K562 (cell line): Measurements from ENCODE around the gene S100G.

Source experiments
- EZH2 ChIP-seq: IDR thresholded peaks from 2 replicates; pipeline ENCODE4 v1.6.1; 2012; ENCODE audit warnings: low read depth, mild to moderate bottlenecking, inconsistent platforms, low read length, borderline replicate concordance
- GTF2F1 ChIP-seq: IDR thresholded peaks from 2 replicates; pipeline ENCODE4 v1.6.1; 2011; ENCODE audit warnings: low read depth, low read length, improper control_type of control experiment
- KAT2B ChIP-seq: IDR thresholded peaks from one replicate; pipeline ENCODE4 v1.6.1; 2012; ENCODE audit warnings: low read depth, mild to moderate bottlenecking, control low read depth, inconsistent platforms, low read length, moderate library complexity
- NONO ChIP-seq, 2 experiments: fragments of 200-400 bp in 1 of 2; fragments of 450-650 bp in 1 of 2; formaldehyde crosslinking in 1 of 2; IDR thresholded peaks; 2 replicates each; pipeline ENCODE4 v1.6.1; 2017; ENCODE audit warnings: low read depth in 2 of 2, mild to moderate bottlenecking in 2 of 2, moderate library complexity in 2 of 2, low read length in 1 of 2
- PHB2 ChIP-seq: fragments of 450-650 bp; IDR thresholded peaks from 2 replicates; pipeline ENCODE4 v1.6.1; 2017; ENCODE audit warnings: low read depth
- PHF21A ChIP-seq: fragments of 450-650 bp; IDR thresholded peaks from 2 replicates; pipeline ENCODE4 v1.6.1; 2017; ENCODE audit warnings: low read depth, borderline replicate concordance
- RFX7 ChIP-seq: fragments of 250-450 bp; sonication (Bioruptor Pico); IDR thresholded peaks from 2 replicates; pipeline ENCODE4 v1.5.1; 2021; ENCODE audit warnings: mild to moderate bottlenecking
- SOX6 ChIP-seq: fragments of 450-650 bp; IDR thresholded peaks from 2 replicates; pipeline ENCODE4 v1.6.1; 2014; ENCODE audit warnings: mild to moderate bottlenecking
- TAL1 ChIP-seq: fragments of 450-650 bp; IDR thresholded peaks from 2 replicates; pipeline ENCODE4 v1.6.1; 2016; ENCODE audit warnings: mild to moderate bottlenecking
- ZNF140 ChIP-seq: fragments of 250-450 bp; sonication (Bioruptor Pico); IDR thresholded peaks from 2 replicates; pipeline ENCODE4 v1.8.0; 2021; ENCODE audit warnings: moderate library complexity, mild to moderate bottlenecking, inconsistent platforms
- TF ChIP-seq, protein P1 (sequence below): sonication (generic); formaldehyde crosslinking; IDR thresholded peaks from 2 replicates; pipeline ENCODE4 v1.4.0; 2020; ENCODE audit warnings: mild to moderate bottlenecking, missing genetic modification reagents
- TF ChIP-seq, protein P2 (sequence below), 3 experiments: IDR thresholded peaks in 2 of 3; conservative IDR thresholded peaks in 1 of 3; 2 replicates each; pipeline ENCODE4 v1.5.1; 2011 to 2012; ENCODE audit warnings: low read length in 3 of 3, mild to moderate bottlenecking in 3 of 3, control low read depth in 2 of 3, improper control_type of control experiment in 1 of 3, inconsistent platforms in 1 of 3, low read depth in 1 of 3, mixed read lengths in 1 of 3, moderate library complexity in 1 of 3; ENCODE audit not compliant: insufficient read depth in 2 of 3

DNA sequence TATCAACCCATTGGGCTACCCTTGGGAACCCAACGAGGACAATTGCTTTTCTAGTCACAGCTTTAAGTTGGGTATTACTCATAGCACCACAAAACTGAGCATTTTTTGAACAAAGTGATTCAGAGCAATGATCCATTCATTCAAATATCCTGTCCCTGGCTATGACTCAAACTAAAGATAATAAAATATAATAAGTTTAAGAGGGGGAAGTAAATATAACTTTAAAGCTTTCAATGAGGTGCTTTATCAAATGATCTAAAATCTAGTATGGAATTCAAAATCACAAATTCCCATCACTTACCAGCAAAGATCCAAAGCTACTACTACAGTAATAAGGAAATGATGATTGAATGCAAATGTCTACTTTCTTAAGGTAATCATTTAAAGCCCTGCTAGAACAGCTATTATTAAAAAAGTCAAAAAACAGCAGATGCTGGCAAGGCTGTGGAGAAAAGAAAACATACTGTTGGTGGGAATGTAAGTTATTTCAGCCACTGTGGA lies 39.8 kb upstream of the S100G start:
- no peak for TF ChIP-seq SOX6
- TF ChIP-seq RFX7 (CRISPR knock-in tag): no peak
- TF ChIP-seq, protein P1, sequence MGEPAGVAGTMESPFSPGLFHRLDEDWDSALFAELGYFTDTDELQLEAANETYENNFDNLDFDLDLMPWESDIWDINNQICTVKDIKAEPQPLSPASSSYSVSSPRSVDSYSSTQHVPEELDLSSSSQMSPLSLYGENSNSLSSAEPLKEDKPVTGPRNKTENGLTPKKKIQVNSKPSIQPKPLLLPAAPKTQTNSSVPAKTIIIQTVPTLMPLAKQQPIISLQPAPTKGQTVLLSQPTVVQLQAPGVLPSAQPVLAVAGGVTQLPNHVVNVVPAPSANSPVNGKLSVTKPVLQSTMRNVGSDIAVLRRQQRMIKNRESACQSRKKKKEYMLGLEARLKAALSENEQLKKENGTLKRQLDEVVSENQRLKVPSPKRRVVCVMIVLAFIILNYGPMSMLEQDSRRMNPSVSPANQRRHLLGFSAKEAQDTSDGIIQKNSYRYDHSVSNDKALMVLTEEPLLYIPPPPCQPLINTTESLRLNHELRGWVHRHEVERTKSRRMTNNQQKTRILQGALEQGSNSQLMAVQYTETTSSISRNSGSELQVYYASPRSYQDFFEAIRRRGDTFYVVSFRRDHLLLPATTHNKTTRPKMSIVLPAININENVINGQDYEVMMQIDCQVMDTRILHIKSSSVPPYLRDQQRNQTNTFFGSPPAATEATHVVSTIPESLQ (CRISPR knock-in tag): no peak
- no peak for TF ChIP-seq GTF2F1
- no peak for TF ChIP-seq PHB2
- TF ChIP-seq TAL1: no peak
- TF ChIP-seq PHF21A: no peak
- TF ChIP-seq NONO (IDR thresholded peaks at IDR 0.05; ENCODE audit: low read depth in 2 of 2, low read length in 1 of 2): no peak
- TF ChIP-seq EZH2: no peak
- TF ChIP-seq KAT2B: no peak
- TF ChIP-seq, protein P2, sequence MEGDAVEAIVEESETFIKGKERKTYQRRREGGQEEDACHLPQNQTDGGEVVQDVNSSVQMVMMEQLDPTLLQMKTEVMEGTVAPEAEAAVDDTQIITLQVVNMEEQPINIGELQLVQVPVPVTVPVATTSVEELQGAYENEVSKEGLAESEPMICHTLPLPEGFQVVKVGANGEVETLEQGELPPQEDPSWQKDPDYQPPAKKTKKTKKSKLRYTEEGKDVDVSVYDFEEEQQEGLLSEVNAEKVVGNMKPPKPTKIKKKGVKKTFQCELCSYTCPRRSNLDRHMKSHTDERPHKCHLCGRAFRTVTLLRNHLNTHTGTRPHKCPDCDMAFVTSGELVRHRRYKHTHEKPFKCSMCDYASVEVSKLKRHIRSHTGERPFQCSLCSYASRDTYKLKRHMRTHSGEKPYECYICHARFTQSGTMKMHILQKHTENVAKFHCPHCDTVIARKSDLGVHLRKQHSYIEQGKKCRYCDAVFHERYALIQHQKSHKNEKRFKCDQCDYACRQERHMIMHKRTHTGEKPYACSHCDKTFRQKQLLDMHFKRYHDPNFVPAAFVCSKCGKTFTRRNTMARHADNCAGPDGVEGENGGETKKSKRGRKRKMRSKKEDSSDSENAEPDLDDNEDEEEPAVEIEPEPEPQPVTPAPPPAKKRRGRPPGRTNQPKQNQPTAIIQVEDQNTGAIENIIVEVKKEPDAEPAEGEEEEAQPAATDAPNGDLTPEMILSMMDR (IDR thresholded peaks at IDR 0.05 in 2 of 3, conservative IDR thresholded peaks at IDR 0.05 in 1 of 3; ENCODE audit: insufficient read depth in 2 of 3, low read depth in 1 of 3, low read length in 3 of 3): no peak
- no peak for TF ChIP-seq ZNF140 (CRISPR knock-in tag)
